NCI-H2107 treated with DMSO at 0.1 percent for 48 hours (cell line): ENCODE data around the gene TMEM11.

Source experiments
- DNase-seq: peaks from one replicate; lab custom pipeline; 2025; ENCODE audit not compliant: unreplicated experiment; lab: John Stamatoyannopoulos, UW

Gene TMEM11

GRCh38 chr17:21186399-21187187 is 27.4 kb downstream of the TMEM11 start:
- DNase-seq, result no peak

GRCh38 chr17:21185061-21185460 is 28.9 kb downstream of the TMEM11 start:
- DNase-seq, result no peak

- no peak for DNase-seq
Measured at GRCh38 chr17:21184570-21184969, 29.4 kb downstream of the TMEM11 start.

GRCh38 chr17:21183468-21183867 is 30.5 kb downstream of the TMEM11 start:
- DNase-seq, result no peak

GRCh38 chr17:21177854-21178600 is 35.9 kb downstream of the TMEM11 start:
- no peak for DNase-seq

- DNase-seq, result no peak
Measured at GRCh38 chr17:21177401-21177800, 36.6 kb downstream of the TMEM11 start.

GRCh38 chr17:21176773-21177395 is 37.1 kb downstream of the TMEM11 start:
- DNase-seq, result no peak

- DNase-seq, result no peak
Measured at GRCh38 chr17:21174713-21175112, 39.2 kb downstream of the TMEM11 start.

- DNase-seq, result no peak
Measured at GRCh38 chr17:21174186-21174585, 39.8 kb downstream of the TMEM11 start.

GRCh38 chr17:21173543-21173942 is 40.4 kb downstream of the TMEM11 start:
- no peak for DNase-seq

- no peak for DNase-seq
Measured at GRCh38 chr17:21172846-21173245, 41.1 kb downstream of the TMEM11 start.

GRCh38 chr17:21171970-21172510 is 41.9 kb downstream of the TMEM11 start:
- no peak for DNase-seq

- no peak for DNase-seq
Measured at GRCh38 chr17:21171309-21171922, 42.5 kb downstream of the TMEM11 start.

GRCh38 chr17:21170809-21171208 is 43.2 kb downstream of the TMEM11 start:
- DNase-seq, result no peak

- no peak for DNase-seq
Measured at GRCh38 chr17:21169496-21169895, 44.5 kb downstream of the TMEM11 start.

- no peak for DNase-seq
Measured at GRCh38 chr17:21168555-21168865, 45.5 kb downstream of the TMEM11 start.

- no peak for DNase-seq
Measured at GRCh38 chr17:21167303-21167702, 46.7 kb downstream of the TMEM11 start.

GRCh38 chr17:21166595-21167210 is 47.3 kb downstream of the TMEM11 start:
- DNase-seq, result no peak

GRCh38 chr17:21165922-21166594 is 47.9 kb downstream of the TMEM11 start:
- DNase-seq, result no peak

GRCh38 chr17:21164620-21165019 is 49.3 kb downstream of the TMEM11 start:
- no peak for DNase-seq
